Inflammatory macrophage (primary cell): ENCODE results near the gene CST6.

Experiments
- DNase-seq, 2 donors: peaks; one replicate each; pipeline ENCODE4 v3.0.0-alpha.2; 2020 to 2022
- total RNA-seq, 18 experiments: gene quantifications; one replicate each; lab custom pipeline; 2026; ENCODE audit warnings: mixed read lengths in 6 of 18, inconsistent platforms in 2 of 18; lab: John Stamatoyannopoulos, UW

Gene CST6
- total RNA-seq: 0.39 to 1.9 (median 0.80) reads per million in 18 experiments

- DNase-seq: no peak
Measured at GRCh38 chr11:66011785-66012303, at the start of gene CST6. TSS of gene CST6 (plus strand) at chr11:66012008. CDS start at chr11:66012045, 37 bp downstream.

DNA sequence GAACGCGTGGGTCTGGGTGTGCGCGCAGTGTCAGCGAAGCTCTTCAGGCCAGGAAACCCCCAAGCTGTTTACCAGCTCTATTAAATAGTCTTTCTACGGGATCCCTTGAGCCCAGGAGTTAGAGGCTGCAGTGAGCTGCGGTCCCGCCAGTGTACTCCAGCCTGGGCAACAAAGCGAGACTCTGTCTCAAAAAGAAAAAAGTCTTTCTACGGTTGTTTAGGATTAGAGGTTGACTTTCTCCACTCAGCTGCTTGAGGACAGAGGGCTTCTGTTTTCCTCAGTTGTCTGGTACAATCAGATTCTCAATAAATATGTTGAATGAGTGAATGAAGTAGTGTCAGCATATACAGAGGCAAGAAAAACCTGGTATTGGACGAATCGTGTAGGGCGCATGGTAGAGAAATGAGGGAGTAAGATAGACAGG is 49.7 kb upstream of the CST6 start:
- no peak for DNase-seq

DNA sequence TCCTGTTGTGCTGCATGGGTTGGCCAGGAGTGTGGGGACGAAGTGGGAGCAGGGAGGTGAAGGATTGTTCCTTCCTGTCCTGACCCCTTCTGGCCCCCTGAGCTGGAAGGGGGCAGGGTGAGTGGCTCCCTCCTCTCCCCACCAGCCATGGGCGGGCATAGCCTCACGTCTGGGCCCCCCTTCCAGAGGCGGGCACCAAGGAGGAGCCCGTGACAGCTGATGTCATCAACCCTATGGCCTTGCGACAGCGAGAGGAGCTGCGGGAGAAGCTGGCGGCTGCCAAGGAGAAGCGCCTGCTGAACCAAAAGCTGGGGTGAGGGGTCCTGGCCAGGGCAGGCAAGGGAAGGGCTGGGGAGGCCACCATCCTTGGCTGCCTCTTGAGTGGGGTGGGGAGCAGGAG is 46.9 kb upstream of the CST6 start:
- no peak for DNase-seq

DNA sequence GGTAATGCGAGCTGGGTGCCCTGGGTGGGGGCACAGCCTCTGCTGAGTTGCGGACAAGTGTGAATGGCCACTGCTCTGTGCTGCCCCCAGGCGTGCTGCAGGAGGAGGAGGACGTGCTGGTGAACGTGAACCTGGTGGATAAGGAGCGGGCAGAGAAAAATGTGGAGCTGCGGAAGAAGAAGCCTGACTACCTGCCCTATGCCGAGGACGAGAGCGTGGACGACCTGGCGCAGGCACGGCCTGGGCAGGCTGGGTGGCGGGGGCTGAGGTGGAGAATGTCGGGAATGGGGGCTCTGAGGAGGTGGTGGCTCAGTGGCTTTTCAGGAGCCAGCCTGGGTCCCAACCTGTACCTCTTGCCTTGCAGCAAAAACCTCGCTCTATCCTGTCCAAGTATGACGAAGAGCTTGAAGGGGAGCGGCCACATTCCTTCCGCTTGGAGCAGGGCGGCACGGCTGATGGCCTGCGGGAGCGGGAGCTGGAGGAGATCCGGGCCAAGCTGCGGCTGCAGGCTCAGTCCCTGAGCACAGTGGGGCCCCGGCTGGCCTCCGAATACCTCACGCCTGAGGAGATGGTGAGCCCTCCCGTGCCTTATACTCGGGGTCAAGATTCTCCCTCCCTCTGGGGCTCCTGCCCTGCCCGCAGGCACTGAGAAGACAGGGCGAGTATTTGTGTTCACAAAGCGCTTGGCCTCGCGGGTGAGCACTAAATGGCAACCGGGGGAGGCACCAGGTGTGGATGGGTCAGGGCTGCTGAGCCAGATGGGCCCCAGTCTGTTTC is 45.6 kb upstream of the CST6 start:
- no peak for DNase-seq

DNA sequence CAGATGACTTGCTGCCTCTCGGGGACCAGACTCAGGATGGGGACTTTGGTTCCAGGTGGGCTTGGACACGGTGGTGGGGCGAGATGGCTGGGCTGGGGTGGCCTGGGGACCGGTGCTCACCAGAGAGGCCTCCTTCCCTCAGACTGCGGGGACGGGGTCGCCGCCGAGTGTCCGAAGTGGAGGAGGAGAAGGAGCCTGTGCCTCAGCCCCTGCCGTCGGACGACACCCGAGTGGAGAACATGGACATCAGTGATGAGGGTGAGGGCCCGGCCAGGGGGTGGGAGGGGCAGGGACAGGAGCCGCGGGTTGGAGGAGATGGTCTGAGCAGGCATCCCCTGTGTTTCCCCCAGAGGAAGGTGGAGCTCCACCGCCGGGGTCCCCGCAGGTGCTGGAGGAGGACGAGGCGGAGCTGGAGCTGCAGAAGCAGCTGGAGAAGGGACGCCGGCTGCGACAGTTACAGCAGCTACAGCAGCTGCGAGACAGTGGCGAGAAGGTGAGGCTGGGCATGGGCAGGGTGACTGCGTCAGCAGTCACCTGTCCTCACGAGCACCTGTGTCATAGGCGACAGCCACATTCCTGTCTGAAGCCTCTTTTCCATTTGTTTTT is 44.4 kb upstream of the CST6 start:
- DNase-seq: no peak

DNA sequence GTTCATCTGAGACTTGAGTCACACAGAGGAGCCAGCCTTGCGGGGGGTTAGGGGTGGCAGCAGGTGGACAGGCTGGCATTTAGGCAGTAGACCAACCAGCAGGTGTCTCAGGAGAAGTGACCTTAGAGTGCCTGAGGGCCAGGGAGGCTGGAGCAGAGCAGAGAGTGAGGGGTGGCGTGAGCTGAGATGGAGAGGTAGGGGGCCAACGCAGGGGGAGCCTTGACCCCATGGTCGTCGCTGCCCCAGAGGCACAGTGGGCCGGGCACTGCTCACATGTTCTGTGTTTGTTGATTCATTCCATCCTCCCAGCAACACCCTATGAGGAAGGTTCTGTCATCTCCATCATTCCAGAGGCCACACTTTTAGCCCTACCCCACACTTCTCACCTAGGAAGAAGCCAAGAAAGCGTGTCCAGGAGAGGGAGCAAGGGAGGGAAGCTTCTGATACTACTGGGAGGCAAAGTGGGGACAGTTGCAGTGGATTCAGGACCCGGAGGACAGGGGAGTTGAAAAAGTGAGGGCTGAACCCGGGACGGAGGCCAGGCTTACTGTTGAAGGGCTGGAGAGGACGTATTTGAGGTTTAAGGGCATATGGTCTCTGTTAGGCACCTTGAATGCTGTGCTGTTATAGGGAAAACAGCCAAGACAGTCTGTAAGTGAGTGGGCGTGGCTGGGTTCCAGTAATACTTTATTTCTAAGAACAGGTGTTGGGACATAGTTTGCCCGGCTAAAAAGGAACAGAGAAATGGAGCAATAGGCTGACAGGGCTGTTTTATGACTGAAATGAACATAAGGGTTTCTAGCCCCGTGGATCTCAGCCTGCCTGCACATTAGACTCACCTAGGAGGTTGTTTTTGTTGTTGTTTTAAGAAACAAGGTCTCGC is 43.0 kb upstream of the CST6 start:
- peak; percentile 80 to 89 for DNase-seq

DNA sequence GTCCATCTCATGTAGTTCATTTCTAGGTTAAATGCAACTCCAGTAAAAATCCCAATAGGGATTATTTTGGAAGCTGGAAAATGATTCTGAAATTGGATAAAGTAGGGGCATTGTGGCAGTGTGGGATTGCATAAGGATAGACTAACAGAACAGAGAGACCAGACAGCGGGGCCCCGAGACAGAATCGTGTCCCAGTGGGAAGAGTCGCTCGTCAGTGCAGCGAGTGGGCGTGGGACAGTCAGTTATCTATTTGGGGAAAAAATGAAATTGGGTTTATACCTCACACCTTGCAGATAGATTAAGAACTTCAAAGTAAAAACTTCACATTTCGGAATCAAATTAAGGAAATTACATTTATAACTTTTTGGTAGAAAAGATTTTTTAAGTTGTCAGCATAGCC is 39.7 kb upstream of the CST6 start:
- no peak for DNase-seq

GRCh38 chr11:65973439-65974110 is 38.2 kb upstream of the CST6 start:
- no peak for DNase-seq

- peak in 1 of 2 donors; percentile 16 for DNase-seq
Measured at GRCh38 chr11:65975771-65976170, 36.0 kb upstream of the CST6 start.

GRCh38 chr11:65976216-65977176 is 35.3 kb upstream of the CST6 start:
- no peak for DNase-seq

DNA sequence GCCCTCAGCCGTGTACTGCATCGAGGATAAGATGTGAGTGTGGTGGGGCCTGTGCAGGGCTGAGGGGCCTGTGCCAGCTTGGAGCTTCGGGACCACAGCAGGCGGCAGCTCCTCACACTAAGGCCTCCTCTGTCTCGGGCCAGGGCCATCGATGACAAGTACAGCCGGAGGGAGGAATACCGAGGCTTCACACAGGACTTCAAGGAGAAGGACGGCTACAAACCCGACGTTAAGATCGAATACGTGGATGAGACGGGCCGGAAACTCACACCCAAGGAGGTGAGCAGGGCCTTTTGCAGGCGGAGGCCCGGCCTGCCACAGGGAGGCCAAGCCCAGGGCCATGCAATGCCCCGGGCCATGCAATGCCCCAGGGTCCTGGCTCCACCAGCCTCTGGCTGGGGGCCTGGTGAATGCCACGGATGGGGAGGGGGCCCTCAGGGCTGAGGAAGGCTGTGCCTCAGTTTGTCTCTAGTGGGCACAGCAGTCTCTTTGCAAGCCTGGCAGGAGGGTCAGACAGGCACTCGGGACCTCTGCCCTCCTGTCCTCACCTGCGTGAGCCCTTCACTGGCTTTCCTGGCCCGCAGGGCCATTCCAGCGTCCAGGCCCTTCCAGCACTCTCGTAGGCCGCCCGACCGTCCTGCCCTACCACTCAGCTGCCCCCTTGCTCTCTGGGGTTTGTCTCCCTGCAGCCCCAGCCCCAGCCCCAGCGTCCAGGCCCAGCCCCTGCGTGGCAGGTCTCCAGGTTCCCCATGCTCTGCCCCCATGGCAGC is 34.0 kb upstream of the CST6 start:
- DNase-seq: no peak

DNA sequence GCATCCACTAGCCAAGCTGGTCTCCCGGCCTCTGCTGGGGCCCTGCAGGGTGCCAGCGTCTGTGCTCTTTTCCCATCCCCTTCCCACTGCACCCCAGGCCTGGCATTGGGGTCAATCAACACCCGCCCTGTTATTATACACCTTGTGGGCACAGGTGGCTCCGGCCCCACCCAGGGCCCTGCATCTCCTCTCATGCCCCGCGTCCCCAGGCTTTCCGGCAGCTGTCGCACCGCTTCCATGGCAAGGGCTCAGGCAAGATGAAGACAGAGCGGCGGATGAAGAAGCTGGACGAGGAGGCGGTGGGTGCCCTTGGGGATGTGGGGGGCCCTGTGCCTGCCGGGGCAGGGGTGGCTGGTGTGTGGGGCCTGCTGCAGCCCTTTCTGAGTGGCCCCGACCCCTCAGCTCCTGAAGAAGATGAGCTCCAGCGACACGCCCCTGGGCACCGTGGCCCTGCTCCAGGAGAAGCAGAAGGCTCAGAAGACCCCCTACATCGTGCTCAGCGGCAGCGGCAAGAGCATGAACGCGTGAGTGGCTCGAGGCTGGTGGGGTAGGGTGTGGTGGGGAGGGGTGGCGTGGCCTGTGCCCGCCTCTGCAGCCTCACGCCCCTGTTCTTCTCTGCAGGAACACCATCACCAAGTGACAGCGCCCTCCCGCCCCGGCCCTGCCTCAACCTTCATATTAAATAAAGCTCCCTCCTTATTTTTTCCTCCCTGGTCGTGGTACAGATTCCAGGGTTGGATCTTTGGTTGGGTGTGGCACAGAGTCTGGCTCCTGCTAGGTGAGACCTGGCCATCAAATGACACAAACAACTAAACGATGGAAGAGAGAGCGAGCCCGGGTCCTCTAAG is 33.2 kb upstream of the CST6 start:
- DNase-seq: no peak

DNA sequence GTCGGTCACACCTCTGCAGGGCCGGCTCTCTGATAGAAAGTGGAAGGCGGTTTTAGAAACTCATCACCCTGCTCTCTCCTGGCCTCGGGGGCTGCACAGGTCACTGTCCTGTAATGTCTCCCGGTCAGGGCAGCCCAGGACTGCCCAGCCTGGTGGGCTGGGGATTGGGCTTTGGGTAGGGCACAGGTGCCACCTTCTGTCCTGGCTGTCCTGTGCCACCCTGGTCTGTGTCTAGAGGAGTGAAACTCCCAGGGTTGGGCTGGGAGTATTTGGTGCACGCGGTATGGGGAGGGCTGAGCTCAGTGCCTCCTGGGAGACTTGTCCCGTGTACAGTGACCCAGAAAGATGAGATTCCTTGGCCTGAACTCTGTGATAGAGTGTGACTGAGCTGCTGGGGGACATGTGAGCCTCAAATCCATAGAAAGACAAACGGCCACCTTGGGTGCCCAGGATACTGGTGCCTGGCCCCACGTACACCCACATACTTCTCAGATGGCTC is 32.5 kb upstream of the CST6 start:
- DNase-seq: no peak

DNA sequence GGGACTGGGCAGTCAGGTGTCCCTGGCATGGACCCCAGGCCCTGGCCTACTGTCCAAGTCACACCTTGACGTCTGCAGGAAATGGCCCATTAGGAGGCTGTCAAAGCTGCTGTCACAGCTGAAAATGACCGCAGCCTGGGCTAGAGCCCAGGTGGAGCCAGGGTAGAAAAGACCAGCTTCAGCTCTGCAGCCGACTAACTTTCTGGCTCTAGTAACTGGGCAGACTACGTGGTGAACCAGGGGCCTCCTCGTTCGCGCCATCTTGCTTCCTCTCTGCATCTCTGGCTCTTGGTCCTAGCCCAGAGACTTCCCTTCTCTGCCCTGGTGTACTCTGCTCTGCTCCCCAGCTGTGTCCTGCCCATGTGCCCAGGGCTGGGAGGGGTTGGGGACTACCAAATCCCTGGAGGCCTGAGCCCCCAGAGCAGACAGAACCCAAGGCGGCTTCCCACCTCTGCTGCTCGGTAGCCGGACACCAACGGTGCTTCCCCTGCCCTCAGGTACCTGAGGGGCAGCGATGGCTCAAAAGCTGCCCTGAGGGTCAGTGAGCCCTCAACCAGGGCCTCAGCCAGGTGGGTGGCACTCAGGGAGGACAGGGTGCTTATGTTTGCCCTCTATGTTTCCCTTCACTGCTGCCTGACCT is 30.6 kb upstream of the CST6 start:
- DNase-seq: no peak

- no peak for DNase-seq
Measured at GRCh38 chr11:65981972-65982823, 29.6 kb upstream of the CST6 start.

GRCh38 chr11:65982824-65983588 is 28.8 kb upstream of the CST6 start:
- DNase-seq: no peak

GRCh38 chr11:65983589-65983987 is 28.2 kb upstream of the CST6 start:
- DNase-seq: no peak
